Esophagus squamous epithelium (tissue), 5 donors: ENCODE measurements around the gene ILDR1. TPM values are rescaled to one million over a fixed set of nuclear protein-coding genes. Genes with fewer than 3 reads are reported as not detected.

Source experiments
- DNase-seq: peaks from one replicate; lab custom pipeline; 2025; lab: John Stamatoyannopoulos, UW
- H3K27ac ChIP-seq, 4 donors: fragments of 200-600 bp; sonication (generic); one replicate each; pipeline ENCODE4 v1.5.1; 2016 to 2019; ENCODE audit warnings: mild to moderate bottlenecking in 1 of 4
- H3K27me3 ChIP-seq, 4 donors: fragments of 200-600 bp; sonication (generic); 1 replicate in 3 of 4; 2 replicates in 1 of 4; pipeline versions ENCODE4 v1.5.1 to v1.6.0; 2017 to 2021; ENCODE audit warnings: antibody characterized with exemption in 1 of 4
- H3K36me3 ChIP-seq, 3 donors: fragments of 200-600 bp; sonication (generic); one replicate each; pipeline ENCODE4 v1.5.1; 2016 to 2019
- H3K4me1 ChIP-seq, 3 donors: fragments of 200-600 bp; sonication (generic); one replicate each; pipeline ENCODE4 v1.5.1; 2017 to 2019
- H3K4me3 ChIP-seq, 4 donors: fragments of 200-600 bp; sonication (generic); 1 replicate in 3 of 4; 2 replicates in 1 of 4; pipeline ENCODE4 v1.5.1; 2016 to 2019; ENCODE audit warnings: mild to moderate bottlenecking in 2 of 4, moderate library complexity in 1 of 4
- H3K9me3 ChIP-seq, 3 donors: fragments of 200-600 bp; sonication (generic); one replicate each; pipeline ENCODE4 v1.5.1; 2016 to 2019
- CTCF ChIP-seq, 6 experiments: fragments of 450-650 bp in 4 of 6; fragments of 200-600 bp in 2 of 6; sonication (generic) in 2 of 6; IDR thresholded peaks; one replicate each; pipeline ENCODE4 v1.5.1; 2016 to 2019; ENCODE audit warnings: antibody characterized with exemption in 6 of 6, mild to moderate bottlenecking in 4 of 6, moderate library complexity in 4 of 6
- POLR2A ChIP-seq, 4 donors: fragments of 450-650 bp; IDR thresholded peaks; one replicate each; pipeline ENCODE4 v1.6.1; 2017; ENCODE audit warnings: antibody characterized with exemption in 4 of 4, mild to moderate bottlenecking in 4 of 4, moderate library complexity in 3 of 4
- WGBS, 2 donors: methylation state at CpG; one replicate each; pipeline ENCODE4 v1.1.5; 2018; 5-methylcytosine and 5-hydroxymethylcytosine counted together
- intact Hi-C: fragments of 100-400 bp; cut with DNase I; formaldehyde crosslinking; loops from one replicate; pipeline ENCODE4 v1.15.0; 2022
- total RNA-seq, 4 donors: library from RNA; depleted of rRNA; stranded (reverse); fragments of >200 nt; gene quantifications; one replicate each; pipeline ENCODE4 v1.1.0, GENCODE V29; 2016
- donor health status: DM: yes; HTN: yes; CAD: no.

The ILDR1 gene
- total RNA-seq, 4 donors from 2014 or later, result 2.3 to 6.0 (median 3.6) TPM

GRCh38 chr3:121995161-121996137 lies 26.6 kb downstream of the ILDR1 start:
- peaks cover 0 to 35% (median 5%) of the 10 kb centered on the region in 3 donors for H3K36me3 ChIP-seq
- intact Hi-C loops, result no loop called here
- peak overlapping the region; percentile 46 to 66 (median 54) for H3K27ac ChIP-seq
- H3K27me3 ChIP-seq, result no peaks in the 10 kb centered on the region
- no peak overlapping the region for H3K4me3 ChIP-seq
- TF ChIP-seq POLR2A (IDR thresholded peaks at IDR 0.05) (no peak), CTCF (IDR thresholded peaks at IDR 0.05) (peak in 5 of 6 experiments; percentile 31 to 73 (median 50))
- DNase-seq, result peak; percentile 10
- H3K4me1 ChIP-seq, result peaks cover 0 to 22% (median 0%) of the 10 kb centered on the region in 3 donors
- 54 to 62% methylated on average over 10 to 14 of the region's 14 CpGs for WGBS, 2 donors
- no peaks in the 10 kb centered on the region for H3K9me3 ChIP-seq

- no peaks in the 10 kb centered on the region for H3K27me3 ChIP-seq
- no peak for TF ChIP-seq CTCF (IDR thresholded peaks at IDR 0.05)
- no peak for TF ChIP-seq POLR2A (IDR thresholded peaks at IDR 0.05)
- intact Hi-C loops, result no loop called here
- no peaks in the 10 kb centered on the region for H3K9me3 ChIP-seq
- H3K4me3 ChIP-seq, result no peak overlapping the region
- peaks cover 0 to 22% (median 0%) of the 10 kb centered on the region in 3 donors for H3K4me1 ChIP-seq
- H3K36me3 ChIP-seq, result peaks cover 0 to 32% (median 5%) of the 10 kb centered on the region in 3 donors
- 83 to 87% methylated on average over 3 of the region's 3 CpGs for WGBS, 2 donors
- DNase-seq, result no peak
- H3K27ac ChIP-seq, result peak overlapping the region; percentile 1 to 66 (median 54)
These were observed 27.5 kb downstream of the ILDR1 start for GRCh38 chr3:121994551-121994950.

GRCh38 chr3:121992601-121993560 lies 29.2 kb downstream of the ILDR1 start:
- peaks cover 0 to 33% (median 5%) of the 10 kb centered on the region in 3 donors for H3K36me3 ChIP-seq
- H3K4me1 ChIP-seq, result peaks cover 0 to 20% (median 0%) of the 10 kb centered on the region in 3 donors
- H3K9me3 ChIP-seq, result no peaks in the 10 kb centered on the region
- no peak for DNase-seq
- peak overlapping the region in 1 of 4 donors; percentile 48 for H3K27ac ChIP-seq
- TF ChIP-seq CTCF (IDR thresholded peaks at IDR 0.05), result no peak
- no peak for TF ChIP-seq POLR2A (IDR thresholded peaks at IDR 0.05)
- no peaks in the 10 kb centered on the region for H3K27me3 ChIP-seq
- intact Hi-C loops, result no loop called here
- H3K4me3 ChIP-seq, result no peak overlapping the region
- WGBS, 2 donors, result 70 to 95% methylated on average over 2 to 9 of the region's 31 CpGs

- no peak for DNase-seq
- Histone ChIP-seq H3K4me3 (no peak overlapping the region), H3K4me1 (peaks cover 0 to under 1% (median 0%) of the 10 kb centered on the region in 3 donors), H3K9me3 (no peaks in the 10 kb centered on the region), H3K27me3 (no peaks in the 10 kb centered on the region), H3K27ac (no peak overlapping the region), H3K36me3 (peaks cover 0 to 39% (median 5%) of the 10 kb centered on the region in 3 donors)
- TF ChIP-seq CTCF (IDR thresholded peaks at IDR 0.05) (peak in 2 of 6 experiments; percentile 16 to 33), POLR2A (IDR thresholded peaks at IDR 0.05) (no peak)
- intact Hi-C loops, result no loop called here
These were observed 32.1 kb downstream of the ILDR1 start for GRCh38 chr3:121989943-121990342.
